ENCODE results near the gene SHB.
"Not testable (repeated sequence)": the region's sequence is repeated elsewhere in the genome, so short reads cannot be mapped to it uniquely, and the experiment has no call there.

The SHB gene

DNA sequence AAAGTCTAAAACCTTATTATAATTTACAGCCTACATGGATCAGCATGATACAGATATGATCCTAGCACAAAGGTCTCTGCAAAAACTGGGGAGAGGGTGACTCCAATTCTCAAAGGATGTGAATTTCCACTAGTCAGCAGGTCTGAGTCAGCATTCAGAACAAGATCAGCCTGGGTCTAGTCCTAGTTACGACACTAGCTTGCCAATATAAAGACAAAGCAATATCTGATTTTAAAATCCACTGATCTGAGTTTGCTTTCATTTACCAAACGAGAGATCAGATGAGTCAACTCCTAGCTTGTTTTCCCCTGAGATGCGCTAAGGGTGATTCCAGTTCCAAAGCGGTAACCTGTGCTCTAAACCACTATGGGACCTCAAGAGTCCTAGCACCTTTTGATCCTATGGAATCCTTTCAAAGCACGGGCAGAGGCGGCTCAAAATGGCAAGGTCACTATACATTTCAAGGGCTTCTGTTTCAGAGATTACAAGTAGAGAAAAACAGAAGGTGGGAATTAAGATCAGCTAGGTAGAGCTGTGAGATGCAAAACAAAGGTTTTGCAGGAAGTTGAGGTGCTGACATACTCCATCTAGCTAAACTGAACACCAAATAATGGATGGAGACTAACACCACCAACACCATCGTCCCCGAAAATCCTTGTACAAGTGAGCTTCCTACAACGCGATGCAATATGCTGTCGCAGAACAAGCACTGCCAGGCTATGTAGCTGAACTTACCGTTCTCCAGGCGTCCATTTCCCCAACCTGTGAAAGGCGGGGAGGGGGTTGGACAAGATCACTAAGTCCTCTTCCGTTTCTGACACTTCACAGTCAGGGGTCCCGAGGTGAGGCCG is 166.0 kb downstream of the SHB start:
- peak overlapping the region; percentile 78 for H3K4me3 ChIP-seq
- DNase-seq (ENCODE audit: low spot score in 2 of 2): peak in 1 of 2 experiments; percentile 10
- peaks cover 12% of the 10 kb centered on the region for H3K36me3 ChIP-seq (replicated peaks)
- peaks cover 10% of the 10 kb centered on the region for H3K4me1 ChIP-seq
- in situ Hi-C loops (cut with MboI; ENCODE audit: low sequenced_read_pairs): loop anchor here (10.0 to 25.0 kb wide), 2 partner anchors 418 to 784 kb away; partner anchors contain the start of gene POLR1E
- H3K27me3 ChIP-seq (ENCODE audit: low read depth): no peaks in the 10 kb centered on the region
- H3K9me3 ChIP-seq: no peaks in the 10 kb centered on the region

- in situ Hi-C loops (cut with MboI; ENCODE audit: low sequenced_read_pairs): loop anchor here (10.0 to 25.0 kb wide), 2 partner anchors 417 to 785 kb away; partner anchors contain the start of gene POLR1E
- H3K9me3 ChIP-seq: no peaks in the 10 kb centered on the region
- H3K4me1 ChIP-seq: peaks cover 10% of the 10 kb centered on the region
- peaks cover 16% of the 10 kb centered on the region for H3K36me3 ChIP-seq (replicated peaks)
- H3K27me3 ChIP-seq (ENCODE audit: low read depth): no peaks in the 10 kb centered on the region
- no peak overlapping the region; the same call in 1 of the 2 replicates for H3K4me3 ChIP-seq
- no peak for DNase-seq (ENCODE audit: low spot score in 2 of 2)
Measured at GRCh38 chr9:37902131-37902530, 166.9 kb downstream of the SHB start.

DNA sequence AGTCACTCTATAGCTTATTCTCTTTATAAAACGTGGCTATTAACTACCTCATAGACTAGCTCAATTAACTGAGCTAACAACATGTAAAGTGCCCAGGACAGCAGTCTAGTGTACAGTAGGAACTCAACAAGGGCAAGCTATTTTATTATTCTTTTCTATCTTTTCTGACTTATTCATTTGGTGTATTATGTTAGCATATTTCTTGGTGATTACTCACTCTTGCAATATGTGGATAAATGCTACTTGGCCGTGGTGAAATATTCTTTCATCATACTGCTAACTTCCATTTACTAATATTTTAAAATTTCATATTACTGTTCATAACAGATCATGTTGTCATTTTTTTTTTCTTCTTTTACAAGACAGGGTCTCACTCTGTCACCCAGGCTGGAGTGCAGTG is 170.0 kb downstream of the SHB start:
- DNase-seq (ENCODE audit: low spot score in 2 of 2): no peak
- Histone ChIP-seq H3K9me3 (no peaks in the 10 kb centered on the region), H3K36me3 (replicated peaks) (peaks cover 37% of the 10 kb centered on the region), H3K27me3 (ENCODE audit: low read depth) (no peaks in the 10 kb centered on the region), H3K4me3 (no peak overlapping the region), H3K4me1 (peaks cover 6% of the 10 kb centered on the region)
- in situ Hi-C loops (cut with MboI; ENCODE audit: low sequenced_read_pairs): no loop called here

GRCh38 chr9:37897665-37898064 is 171.4 kb downstream of the SHB start:
- Histone ChIP-seq H3K4me1 (peaks cover 6% of the 10 kb centered on the region), H3K9me3 (no peaks in the 10 kb centered on the region), H3K27me3 (ENCODE audit: low read depth) (no peaks in the 10 kb centered on the region), H3K4me3 (no peak overlapping the region), H3K36me3 (replicated peaks) (peaks cover 49% of the 10 kb centered on the region)
- in situ Hi-C loops (cut with MboI; ENCODE audit: low sequenced_read_pairs): no loop called here
- DNase-seq (ENCODE audit: low spot score in 2 of 2): no peak

DNA sequence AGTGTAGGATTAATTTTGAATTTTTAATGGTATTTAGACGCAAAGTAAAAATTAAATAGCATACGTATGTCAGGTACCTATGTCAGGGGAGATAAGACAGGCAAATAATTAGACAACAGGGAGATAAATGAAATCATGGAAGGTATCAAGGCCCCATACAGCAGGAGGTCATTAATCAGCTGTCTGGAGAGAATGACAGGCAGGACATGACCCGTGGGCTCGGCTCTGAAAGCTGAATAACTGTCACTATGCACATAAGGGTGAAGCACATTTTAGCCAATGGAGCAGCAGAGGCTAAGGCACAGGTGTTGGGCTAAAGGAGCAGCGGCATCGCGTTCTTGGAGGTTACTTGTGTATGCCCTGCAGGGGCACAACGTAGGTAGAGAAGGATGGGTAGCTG is 177.0 kb downstream of the SHB start:
- H3K4me1 ChIP-seq: no peaks in the 10 kb centered on the region
- H3K4me3 ChIP-seq: no peak overlapping the region
- H3K36me3 ChIP-seq (replicated peaks): peaks cover 39% of the 10 kb centered on the region
- no peaks in the 10 kb centered on the region for H3K9me3 ChIP-seq
- DNase-seq (ENCODE audit: low spot score in 2 of 2): no peak
- H3K27me3 ChIP-seq (ENCODE audit: low read depth): no peaks in the 10 kb centered on the region
- in situ Hi-C loops (cut with MboI; ENCODE audit: low sequenced_read_pairs): no loop called here

GRCh38 chr9:37891042-37891441 is 178.0 kb downstream of the SHB start:
- in situ Hi-C loops (cut with MboI; ENCODE audit: low sequenced_read_pairs): not testable (repeated sequence)

DNA sequence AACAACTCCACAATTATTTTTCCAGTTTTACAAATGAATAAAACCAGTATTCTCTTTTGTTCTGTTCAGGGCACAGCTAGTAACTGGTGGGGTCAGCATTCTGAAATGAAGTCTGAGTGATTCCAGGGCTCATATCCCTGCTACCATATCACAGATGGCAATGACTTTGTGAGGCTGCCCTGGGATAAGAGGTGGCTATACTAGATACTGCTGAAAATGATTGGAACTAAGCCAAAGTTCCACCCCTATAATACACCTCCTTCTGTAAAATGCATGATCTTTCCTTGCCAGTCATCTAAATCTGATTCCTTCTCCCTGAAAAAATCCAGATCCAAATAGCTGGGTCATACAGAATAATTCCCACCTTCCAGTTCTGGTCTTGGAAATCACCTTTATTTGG is 179.5 kb downstream of the SHB start:
- in situ Hi-C loops (cut with MboI; ENCODE audit: low sequenced_read_pairs): no loop called here
- no peaks in the 10 kb centered on the region for H3K27me3 ChIP-seq (ENCODE audit: low read depth)
- no peak overlapping the region for H3K4me3 ChIP-seq
- DNase-seq (ENCODE audit: low spot score in 2 of 2): no peak
- peaks cover 24% of the 10 kb centered on the region for H3K36me3 ChIP-seq (replicated peaks)
- no peaks in the 10 kb centered on the region for H3K4me1 ChIP-seq
- no peaks in the 10 kb centered on the region for H3K9me3 ChIP-seq

More at GRCh38 chr9:37891042-37891441, 178.0 kb downstream of the SHB start:
- DNase-seq (ENCODE audit: low spot score in 2 of 2); H3K9me3 ChIP-seq; H3K27me3 ChIP-seq (ENCODE audit: low read depth); H3K4me3 ChIP-seq; H3K4me1 ChIP-seq: not testable (repeated sequence)
- peaks cover 32% of the 10 kb centered on the region for H3K36me3 ChIP-seq (replicated peaks)

DNA sequence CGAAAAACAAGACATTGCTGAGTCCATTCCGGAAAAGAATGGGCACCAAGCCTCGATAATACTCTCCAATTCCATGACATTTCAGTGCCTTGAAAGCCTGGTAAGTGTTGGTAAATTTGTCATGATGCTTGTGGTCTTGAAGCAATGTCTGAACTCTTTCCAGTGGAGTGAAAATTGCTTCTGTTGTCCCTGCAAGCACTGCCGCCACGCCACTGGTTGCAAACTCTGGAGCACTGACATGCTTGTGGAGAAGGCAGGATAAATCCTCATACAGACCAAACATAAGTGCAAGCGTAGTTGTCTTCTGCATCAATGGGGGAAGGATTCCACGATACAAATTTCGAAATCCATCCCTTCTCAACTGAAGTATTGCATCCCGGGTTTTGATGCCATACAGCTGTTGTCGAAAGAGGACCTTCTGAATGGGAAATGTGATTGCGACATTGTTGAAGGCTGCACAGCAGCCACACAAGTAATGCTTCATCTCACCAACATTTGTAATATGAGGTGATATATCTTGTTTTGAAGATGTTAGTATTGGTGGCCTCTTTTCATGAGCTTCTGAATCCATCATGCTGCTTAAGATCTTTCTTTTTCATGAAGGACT is 180.9 kb downstream of the SHB start:
- H3K9me3 ChIP-seq; H3K27me3 ChIP-seq (ENCODE audit: low read depth); H3K4me1 ChIP-seq; in situ Hi-C loops (cut with MboI; ENCODE audit: low sequenced_read_pairs); DNase-seq (ENCODE audit: low spot score in 2 of 2); H3K4me3 ChIP-seq: not testable (repeated sequence)
- H3K36me3 ChIP-seq (replicated peaks): peaks cover 14% of the 10 kb centered on the region

DNA sequence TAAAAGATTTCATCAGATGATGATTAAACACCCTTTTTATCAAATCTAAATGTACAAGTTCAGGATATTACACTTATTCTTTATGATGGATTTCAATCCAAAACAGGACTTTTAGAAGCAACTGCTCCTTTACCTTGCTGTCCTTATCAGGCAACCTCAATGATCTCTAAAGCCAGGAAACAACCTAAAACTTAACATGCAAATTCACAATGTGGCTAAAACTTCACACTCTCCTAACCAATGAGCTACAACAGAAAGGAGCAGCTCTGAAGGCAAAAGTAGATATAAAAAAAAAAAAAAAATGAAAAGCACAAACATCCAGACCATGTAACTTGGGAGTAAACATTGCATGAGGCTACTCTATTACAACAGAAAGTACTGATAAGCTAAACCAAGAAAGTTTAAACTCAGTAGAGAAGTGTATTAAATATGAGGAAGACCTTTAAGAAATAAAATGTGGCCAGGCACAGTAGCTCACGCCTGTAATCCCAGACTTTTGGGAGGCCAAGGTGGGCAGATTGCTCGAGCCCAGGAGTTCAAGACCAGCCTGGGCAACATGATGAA is 188.0 kb downstream of the SHB start:
- no peak overlapping the region for H3K4me3 ChIP-seq
- H3K36me3 ChIP-seq (replicated peaks): peaks cover 5% of the 10 kb centered on the region
- H3K9me3 ChIP-seq: peaks cover 4% of the 10 kb centered on the region; the same call in 1 of the 2 replicates
- no peak for DNase-seq (ENCODE audit: low spot score in 2 of 2)
- H3K4me1 ChIP-seq: no peaks in the 10 kb centered on the region
- no peaks in the 10 kb centered on the region for H3K27me3 ChIP-seq (ENCODE audit: low read depth)
- in situ Hi-C loops (cut with MboI; ENCODE audit: low sequenced_read_pairs): no loop called here

GRCh38 chr9:37876376-37876775 is 192.7 kb downstream of the SHB start:
- Histone ChIP-seq H3K27me3 (ENCODE audit: low read depth) (no peaks in the 10 kb centered on the region), H3K4me3 (no peak overlapping the region), H3K9me3 (peaks cover 4% of the 10 kb centered on the region; the same call in 1 of the 2 replicates), H3K4me1 (no peaks in the 10 kb centered on the region), H3K36me3 (replicated peaks) (peaks cover 3% of the 10 kb centered on the region; the same call in 1 of the 2 replicates)
- in situ Hi-C loops (cut with MboI; ENCODE audit: low sequenced_read_pairs): no loop called here
- DNase-seq (ENCODE audit: low spot score in 2 of 2): no peak

GRCh38 chr9:37873955-37874354 is 195.1 kb downstream of the SHB start:
- DNase-seq (ENCODE audit: low spot score in 2 of 2): no peak
- in situ Hi-C loops (cut with MboI; ENCODE audit: low sequenced_read_pairs): no loop called here
- H3K4me1 ChIP-seq: no peaks in the 10 kb centered on the region
- H3K36me3 ChIP-seq (replicated peaks): peaks cover 3% of the 10 kb centered on the region; the same call in 1 of the 2 replicates
- H3K27me3 ChIP-seq (ENCODE audit: low read depth): no peaks in the 10 kb centered on the region
- peaks cover 4% of the 10 kb centered on the region; the same call in 1 of the 2 replicates for H3K9me3 ChIP-seq
- H3K4me3 ChIP-seq: no peak overlapping the region

- Histone ChIP-seq H3K27me3 (ENCODE audit: low read depth) (no peaks in the 10 kb centered on the region), H3K36me3 (replicated peaks) (peaks cover 3% of the 10 kb centered on the region; the same call in 1 of the 2 replicates), H3K4me3 (no peak overlapping the region), H3K9me3 (no peaks in the 10 kb centered on the region), H3K4me1 (no peaks in the 10 kb centered on the region)
- no peak for DNase-seq (ENCODE audit: low spot score in 2 of 2)
- in situ Hi-C loops (cut with MboI; ENCODE audit: low sequenced_read_pairs): no loop called here
Measured at GRCh38 chr9:37870799-37871176, 198.2 kb downstream of the SHB start.

- in situ Hi-C loops (cut with MboI; ENCODE audit: low sequenced_read_pairs): no loop called here
Measured at GRCh38 chr9:37870081-37870798, 198.8 kb downstream of the SHB start.

More at GRCh38 chr9:37870081-37870798, 198.8 kb downstream of the SHB start:
- Histone ChIP-seq H3K4me1 (no peaks in the 10 kb centered on the region), H3K4me3 (no peak overlapping the region), H3K36me3 (replicated peaks) (peaks cover 3% of the 10 kb centered on the region; the same call in 1 of the 2 replicates), H3K27me3 (ENCODE audit: low read depth) (no peaks in the 10 kb centered on the region), H3K9me3 (no peaks in the 10 kb centered on the region)
- DNase-seq (ENCODE audit: low spot score in 2 of 2): no peak
